Left lung (tissue), 10 donors: ENCODE measurements around the gene SSBP4. TPM values are rescaled to one million over a fixed set of nuclear protein-coding genes. Genes with fewer than 3 reads are reported as not detected.

ENCODE experiments used
- ATAC-seq: fragments of 200-7000 bp; cut with Tn5 transposase; one replicate; pipeline ENCODE4 v1.9.1; 2020; ENCODE audit warnings: moderate library complexity
- DNase-seq, 4 donors: peaks; one replicate each; pipeline ENCODE4 v3.0.0-alpha.2; 2013 to 2020
- H3K27ac ChIP-seq, 2 donors: fragments of 200-600 bp; sonication (generic) in 1 of 2; one replicate each; pipeline versions ENCODE4 v1.5.0 to v1.8.0; 2020 to 2021
- H3K27me3 ChIP-seq, 2 donors: fragments of 200-600 bp; sonication (generic) in 1 of 2; one replicate each; pipeline versions ENCODE4 v1.5.0 to v1.8.0; 2020 to 2021
- H3K36me3 ChIP-seq, 2 donors: fragments of 200-600 bp; sonication (generic) in 1 of 2; one replicate each; pipeline versions ENCODE4 v1.5.0 to v1.8.0; 2020 to 2021
- H3K4me1 ChIP-seq, 2 donors: fragments of 200-600 bp; one replicate each; pipeline ENCODE4 v1.8.0; 2021
- H3K4me3 ChIP-seq, 2 donors: fragments of 200-600 bp; sonication (generic) in 1 of 2; one replicate each; pipeline versions ENCODE4 v1.5.0 to v1.8.0; 2020 to 2021; ENCODE audit warnings: mild to moderate bottlenecking in 1 of 2
- H3K9me3 ChIP-seq, 2 donors: fragments of 200-600 bp; sonication (generic) in 1 of 2; one replicate each; pipeline versions ENCODE4 v1.5.0 to v1.8.0; 2020 to 2021
- CTCF ChIP-seq, 2 donors: fragments of 200-600 bp; sonication (generic) in 1 of 2; IDR thresholded peaks; one replicate each; pipeline versions ENCODE4 v1.5.0 to v1.8.0; 2021; ENCODE audit warnings: antibody characterized with exemption in 2 of 2
- intact Hi-C, 2 donors: fragments of 100-400 bp; cut with DNase I; formaldehyde crosslinking; loops; one replicate each; pipeline versions ENCODE4 v1.11.2 to v1.14.2; 2022
- polyA plus RNA-seq, 6 donors: library from polyadenylated mRNA; unstranded; fragments of 120-200 nt; gene quantifications; one replicate each; pipeline ENCODE4 v1.2.1, GENCODE V29; 2013; ENCODE audit not compliant: insufficient read length in 6 of 6
- total RNA-seq, 2 donors: library from RNA; stranded (reverse); fragmentation: NEBNext Ultra II Directional; extraction: Animal tissue kit (Norgen Biotek cat#: 25700); gene quantifications; one replicate each; pipeline ENCODE4 v1.2.1, GENCODE V29; 2021
- donor health status: DM: no; HTN: yes; CAD: no.
- donor health status: DM: no; HTN: no; CAD: no.

Gene SSBP4
- total and polyA plus RNA-seq, 8 donors = 49.8 to 99.8 (median 74.5) TPM

GRCh38 chr19:18417250-18418028, 1.8 kb upstream of the SSBP4 start:
- Histone ChIP-seq H3K36me3 (no peaks in the 10 kb centered on the region), H3K27ac (peak overlapping the region; percentile 96 to 98), H3K4me1 (peaks cover 47 to 75% of the 10 kb centered on the region in 2 donors), H3K9me3 (no peaks in the 10 kb centered on the region), H3K27me3 (peaks cover 0 to 38% of the 10 kb centered on the region in 2 donors), H3K4me3 (peak overlapping the region; percentile 21 to 58)
- ATAC-seq (peak; percentile 58), DNase-seq (peak; percentile 80 to 95 (median 92))
- intact Hi-C loops = no loop called here
- no peak for TF ChIP-seq CTCF (IDR thresholded peaks at IDR 0.05)

- H3K9me3 ChIP-seq = no peaks in the 10 kb centered on the region
Measured at GRCh38 chr19:18418029-18418482, 1.1 kb upstream of the SSBP4 start.

GRCh38 chr19:18418483-18419194, 559 bp upstream of the SSBP4 start:
- ATAC-seq (peak; percentile 1), DNase-seq (peak in 1 of 4 donors; percentile 86)
- peak overlapping the region; percentile 96 to 98 for H3K27ac ChIP-seq
- no peaks in the 10 kb centered on the region for H3K9me3 ChIP-seq
- TF ChIP-seq CTCF (IDR thresholded peaks at IDR 0.05) = no peak
- peak overlapping the region; percentile 58 to 67 for H3K4me3 ChIP-seq
- peaks cover 0 to 38% of the 10 kb centered on the region in 2 donors for H3K27me3 ChIP-seq
- intact Hi-C loops = no loop called here
- H3K4me1 ChIP-seq = peaks cover 47 to 85% of the 10 kb centered on the region in 2 donors
- H3K36me3 ChIP-seq = no peaks in the 10 kb centered on the region

More at GRCh38 chr19:18418029-18418482, 1.1 kb upstream of the SSBP4 start:
- DNase-seq = peak in 2 of 4 donors; percentile 77 to 86
- Histone ChIP-seq H3K4me3 (peak overlapping the region; percentile 21 to 58), H3K27ac (peak overlapping the region; percentile 96 to 98), H3K27me3 (peaks cover 0 to 38% of the 10 kb centered on the region in 2 donors), H3K36me3 (no peaks in the 10 kb centered on the region), H3K4me1 (peaks cover 47 to 81% of the 10 kb centered on the region in 2 donors)
- ATAC-seq = no peak
- no peak for TF ChIP-seq CTCF (IDR thresholded peaks at IDR 0.05)
- intact Hi-C loops = no loop called here

GRCh38 chr19:18419699-18420460, 682 bp downstream of the SSBP4 start:
- H3K9me3 ChIP-seq = no peaks in the 10 kb centered on the region
- no peak for ATAC-seq
- H3K27me3 ChIP-seq = peaks cover 0 to 38% of the 10 kb centered on the region in 2 donors
- peak overlapping the region; percentile 58 to 67 for H3K4me3 ChIP-seq
- peaks cover 40 to 76% of the 10 kb centered on the region in 2 donors for H3K4me1 ChIP-seq
- intact Hi-C loops = no loop called here
- peak in 2 of 4 donors; percentile 33 to 81 for DNase-seq
- TF ChIP-seq CTCF (IDR thresholded peaks at IDR 0.05) = no peak
- H3K27ac ChIP-seq = peak overlapping the region; percentile 19 to 98
- no peaks in the 10 kb centered on the region for H3K36me3 ChIP-seq
